Mucosa of gallbladder (tissue), 1 donor: ENCODE data around the gene PIGM. TPM values are rescaled to one million over a fixed set of nuclear protein-coding genes. Genes with fewer than 3 reads are reported as not detected.

ENCODE experiments used
- DNase-seq: peaks from one replicate; pipeline ENCODE4 v3.0.0-alpha.2; 2020; ENCODE audit warnings: low spot score
- total RNA-seq: library from RNA; stranded (reverse); gene quantifications from one replicate; pipeline ENCODE4 v1.2.1, GENCODE V29; 2021
- donor health status: DM: no; HTN: no; CAD: no.

PIGM gene
- total RNA-seq, 1 donor from 2014 or later: 7.9 TPM

DNA sequence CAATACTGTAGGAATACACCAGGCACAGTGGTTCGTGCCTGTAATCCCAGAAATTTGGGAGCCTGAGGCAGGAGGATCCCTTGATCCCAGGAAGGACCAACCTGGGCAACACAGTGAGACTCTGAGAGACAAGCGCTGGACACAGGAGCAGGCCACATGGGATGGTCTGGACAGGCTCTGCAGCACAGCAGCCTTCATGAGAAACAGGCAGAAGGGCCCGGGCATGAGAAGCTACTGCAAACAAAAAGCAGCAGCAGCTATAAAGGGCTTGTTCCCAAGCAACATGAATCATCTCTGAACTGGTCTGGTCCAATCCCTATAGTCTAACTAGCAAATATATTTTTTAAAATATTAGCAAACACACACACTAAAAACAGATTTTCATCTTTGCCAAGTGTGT, 42.2 kb downstream of the PIGM start:
- no peak for DNase-seq

DNA sequence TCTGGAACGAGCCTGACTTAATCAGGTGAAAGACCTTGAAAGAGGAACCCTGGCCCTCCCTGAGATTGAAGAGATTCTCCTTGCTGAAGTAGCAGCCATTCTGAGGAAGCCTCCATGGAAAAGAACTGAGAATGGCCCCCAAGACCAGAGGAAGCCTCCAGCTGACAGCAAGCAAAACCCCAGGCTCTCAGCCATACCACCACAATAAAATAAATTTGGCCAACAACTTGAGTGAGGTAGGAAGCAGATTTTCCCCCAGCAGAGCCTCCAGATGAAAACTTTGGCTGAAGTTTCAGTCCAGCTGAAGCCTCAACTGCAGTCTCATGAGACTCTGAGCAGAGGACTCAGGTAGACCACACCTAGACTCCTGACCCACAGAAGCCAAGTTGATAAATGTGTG, 43.8 kb downstream of the PIGM start:
- DNase-seq: no peak

DNA sequence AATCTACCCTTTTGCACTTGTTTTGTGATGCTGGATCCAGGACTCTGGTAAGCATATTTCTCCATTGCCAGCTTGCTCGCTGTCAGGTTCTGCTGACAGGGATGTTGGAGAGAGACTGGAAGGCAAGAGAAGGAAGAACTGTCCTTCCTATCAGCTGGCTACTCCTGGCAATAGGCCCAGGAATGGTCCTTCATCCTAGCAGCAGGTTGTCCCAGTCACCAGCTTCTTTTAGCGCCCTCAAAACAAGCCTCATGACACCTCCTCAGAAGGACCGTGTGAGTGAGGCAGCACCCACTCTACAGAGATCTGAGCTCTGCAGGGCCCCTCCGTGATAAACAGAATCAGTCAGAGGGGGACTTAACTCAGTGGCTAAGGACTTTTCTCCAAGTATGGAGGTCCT, 44.6 kb downstream of the PIGM start:
- DNase-seq: no peak

DNA sequence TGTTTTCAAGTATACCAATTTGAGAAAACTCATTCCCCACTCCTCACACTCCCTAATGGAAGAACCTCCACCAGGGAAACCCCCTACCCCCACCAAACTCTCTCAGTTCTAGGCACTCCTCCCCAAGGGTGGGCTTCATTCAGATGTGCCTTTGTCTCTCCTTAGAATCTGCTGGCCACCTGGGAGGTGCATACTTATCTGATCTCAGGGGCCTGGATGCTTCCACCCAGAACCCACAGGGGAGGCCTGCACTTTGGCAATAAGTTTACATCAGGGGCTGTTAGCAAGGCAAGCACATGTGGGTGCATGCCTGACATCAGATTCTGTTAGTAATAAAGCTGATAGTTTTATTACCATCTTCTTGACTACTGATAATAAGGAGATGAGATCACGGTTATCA, 45.3 kb downstream of the PIGM start:
- DNase-seq: no peak

DNA sequence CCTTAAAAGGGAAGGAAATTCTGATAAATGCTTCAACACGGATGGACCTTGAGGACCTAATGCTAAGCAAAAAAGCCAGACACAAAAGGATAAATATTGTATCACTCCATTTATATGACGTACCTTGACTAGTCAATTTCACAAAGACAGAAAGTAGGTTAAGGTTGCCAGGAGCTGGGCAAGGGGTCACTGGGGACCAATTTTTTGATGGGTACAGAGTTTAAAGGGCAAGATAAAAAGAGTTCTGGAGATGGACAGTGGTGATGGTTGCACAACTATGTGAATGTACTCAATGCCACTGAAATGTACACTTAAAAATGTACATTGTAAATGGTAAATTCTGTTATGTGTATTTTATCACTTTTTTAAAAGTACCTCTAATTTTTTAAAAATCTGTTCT, 45.7 kb downstream of the PIGM start:
- DNase-seq: no peak

DNA sequence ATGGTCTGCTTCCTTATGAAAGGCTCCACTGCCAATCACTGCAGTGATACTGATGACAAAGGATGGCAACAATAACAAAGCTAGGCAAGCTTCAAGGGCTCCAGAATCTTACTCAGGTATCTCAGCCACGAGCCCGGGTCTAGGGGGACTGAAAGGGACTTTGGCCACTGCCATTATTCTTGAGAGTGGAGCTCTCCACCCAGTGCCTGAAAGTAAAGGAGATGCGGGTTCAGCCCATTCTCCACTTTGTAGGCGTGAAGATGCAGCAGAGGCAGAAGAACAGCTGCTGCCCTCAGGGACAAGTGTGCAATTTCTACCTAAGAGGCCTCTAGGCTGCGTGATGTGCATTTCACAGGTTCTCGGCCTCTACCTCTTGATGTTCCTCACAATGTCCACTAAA, 46.3 kb downstream of the PIGM start:
- no peak for DNase-seq

DNA sequence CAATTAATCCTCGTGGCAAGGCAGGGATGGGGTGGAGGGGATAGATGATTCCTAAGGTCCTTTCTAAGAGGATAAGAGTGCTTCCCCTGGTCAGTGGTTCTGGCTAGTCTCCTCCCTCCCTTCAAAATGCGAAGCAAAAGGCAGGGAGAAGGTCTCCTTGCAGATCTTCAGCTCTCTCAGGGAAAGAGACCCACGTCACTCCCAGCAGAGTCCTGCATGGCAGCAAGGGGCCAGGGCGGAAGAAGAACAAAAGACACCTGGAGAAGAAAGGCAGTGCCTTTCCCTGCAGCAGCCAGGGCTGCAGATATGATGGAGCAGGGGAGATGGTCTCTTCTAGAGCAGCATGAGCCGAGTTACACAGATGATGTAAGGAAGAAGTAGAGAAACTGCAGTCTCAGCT, 48.1 kb downstream of the PIGM start:
- no peak for DNase-seq

DNA sequence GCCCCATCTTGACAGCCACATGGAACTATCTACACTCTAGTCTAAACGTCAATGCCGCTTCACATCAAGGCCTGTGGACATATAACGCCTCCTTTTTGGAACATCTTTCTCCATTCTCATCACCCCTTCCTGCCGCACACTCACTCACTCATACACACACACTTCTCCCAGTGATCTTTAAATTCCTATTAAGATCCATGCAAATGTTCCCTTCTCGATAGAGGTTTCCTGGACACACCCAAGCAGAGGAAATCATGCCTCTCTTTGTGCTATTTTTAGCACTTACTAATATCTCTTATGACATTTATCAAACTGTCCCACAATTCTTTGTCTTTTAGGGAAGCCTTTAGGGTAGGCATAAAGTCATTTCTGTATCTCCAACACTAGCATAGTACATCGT, 49.5 kb downstream of the PIGM start:
- no peak for DNase-seq

DNA sequence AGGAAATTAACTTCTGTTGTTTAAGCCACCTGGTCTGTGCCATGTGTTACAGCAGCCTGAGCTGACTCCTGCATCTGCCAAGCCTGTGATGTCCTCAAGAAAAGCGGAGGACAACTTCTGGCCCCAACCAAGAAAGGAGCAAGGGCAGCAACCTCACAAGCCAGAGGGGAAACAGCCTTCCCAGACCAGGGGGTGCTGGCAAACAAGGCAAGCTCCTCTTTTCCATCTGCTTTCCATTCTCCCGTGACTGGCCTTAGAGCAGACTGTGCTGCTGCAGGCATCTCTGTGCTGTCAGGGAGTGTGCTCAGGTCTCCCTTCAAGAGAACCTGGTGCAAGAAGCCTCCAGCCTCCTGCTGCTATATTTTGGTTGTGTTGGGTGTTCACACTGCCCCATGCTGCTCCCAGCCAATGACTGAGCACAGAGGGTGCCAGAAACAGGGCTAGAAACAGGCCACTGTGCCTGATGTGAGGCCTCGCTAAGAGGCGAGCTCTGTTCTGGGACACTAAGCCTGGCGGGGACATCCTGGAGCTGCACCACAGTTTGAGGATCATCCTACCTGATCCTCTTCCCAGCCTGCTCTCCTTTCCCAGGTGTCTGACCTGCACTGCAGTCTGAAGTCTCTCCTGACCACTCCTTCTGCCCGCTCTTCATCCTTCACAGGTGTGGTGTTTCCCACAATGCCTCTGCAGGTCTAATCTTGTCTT, 50.3 kb downstream of the PIGM start:
- DNase-seq: no peak

DNA sequence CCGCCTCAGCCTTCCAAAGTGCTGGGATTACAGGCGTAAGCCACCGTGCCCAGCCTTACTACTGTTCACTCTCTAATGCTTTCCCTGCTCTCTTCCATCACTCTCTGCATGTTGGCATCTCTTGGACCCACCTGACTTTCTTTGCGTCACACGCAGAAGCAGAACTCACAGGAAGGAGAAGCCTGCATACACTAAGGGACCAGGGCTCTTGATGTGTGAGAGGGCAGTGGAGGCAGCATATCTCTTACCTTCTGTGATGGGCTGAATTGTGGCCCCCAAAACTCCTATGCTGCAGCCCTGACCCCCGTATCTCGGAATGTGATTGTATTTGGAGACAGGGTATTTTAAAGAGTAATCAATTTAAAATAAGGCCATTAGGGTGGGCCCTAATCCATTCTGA, 51.0 kb downstream of the PIGM start:
- DNase-seq: no peak

DNA sequence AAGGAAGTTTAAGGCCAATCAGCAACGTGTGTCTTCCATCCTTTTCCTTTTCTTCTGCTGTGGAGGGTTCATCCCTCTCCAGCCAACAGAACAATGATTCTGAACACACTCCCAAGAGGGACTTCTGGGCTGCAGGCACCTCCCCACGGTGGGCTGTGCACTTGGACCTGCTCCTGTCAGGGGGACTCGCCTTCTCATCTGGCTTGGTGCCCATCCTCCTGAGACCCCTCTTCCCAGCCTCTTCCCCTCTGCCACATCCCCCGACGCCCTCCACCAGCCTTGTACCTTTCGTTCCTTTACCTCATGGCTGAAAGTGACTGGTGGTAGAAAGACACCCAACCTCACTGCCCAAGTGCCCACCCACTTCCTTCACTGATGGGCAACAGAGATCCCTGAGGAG, 51.7 kb downstream of the PIGM start:
- DNase-seq: no peak

DNA sequence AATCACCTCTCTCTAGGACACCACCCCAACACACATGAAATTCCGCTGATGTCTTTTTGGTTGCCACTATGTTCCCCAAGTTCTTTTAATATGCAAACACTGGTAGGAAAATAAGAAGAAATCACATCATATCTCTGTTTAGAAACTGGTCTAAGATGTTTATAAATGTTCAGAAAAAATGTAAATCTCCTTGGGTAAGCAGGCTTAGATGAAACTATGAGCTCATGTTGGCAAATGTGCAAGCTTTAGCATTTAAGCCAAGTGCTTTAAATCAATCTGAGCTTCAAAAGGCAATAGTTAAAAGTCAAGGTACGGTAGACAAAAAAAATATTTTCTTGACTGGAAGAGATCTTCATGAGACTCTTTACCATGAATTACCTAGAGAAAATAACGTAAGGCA, 52.5 kb downstream of the PIGM start:
- no peak for DNase-seq

DNA sequence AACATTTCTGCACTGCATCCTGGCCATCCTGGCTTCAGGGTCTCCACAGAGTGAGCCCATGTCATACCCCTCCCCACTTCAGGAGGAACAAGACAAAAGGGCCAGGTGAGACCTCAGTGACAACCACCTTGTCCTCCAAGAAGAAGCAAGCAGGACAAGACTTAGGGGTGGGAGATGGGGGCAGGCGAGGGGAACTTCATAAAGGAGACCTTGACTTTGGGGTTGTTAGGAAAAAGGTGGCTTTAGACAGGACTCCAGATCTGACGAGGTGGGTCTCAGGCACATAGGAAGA, 53.7 kb downstream of the PIGM start:
- DNase-seq: no peak

DNA sequence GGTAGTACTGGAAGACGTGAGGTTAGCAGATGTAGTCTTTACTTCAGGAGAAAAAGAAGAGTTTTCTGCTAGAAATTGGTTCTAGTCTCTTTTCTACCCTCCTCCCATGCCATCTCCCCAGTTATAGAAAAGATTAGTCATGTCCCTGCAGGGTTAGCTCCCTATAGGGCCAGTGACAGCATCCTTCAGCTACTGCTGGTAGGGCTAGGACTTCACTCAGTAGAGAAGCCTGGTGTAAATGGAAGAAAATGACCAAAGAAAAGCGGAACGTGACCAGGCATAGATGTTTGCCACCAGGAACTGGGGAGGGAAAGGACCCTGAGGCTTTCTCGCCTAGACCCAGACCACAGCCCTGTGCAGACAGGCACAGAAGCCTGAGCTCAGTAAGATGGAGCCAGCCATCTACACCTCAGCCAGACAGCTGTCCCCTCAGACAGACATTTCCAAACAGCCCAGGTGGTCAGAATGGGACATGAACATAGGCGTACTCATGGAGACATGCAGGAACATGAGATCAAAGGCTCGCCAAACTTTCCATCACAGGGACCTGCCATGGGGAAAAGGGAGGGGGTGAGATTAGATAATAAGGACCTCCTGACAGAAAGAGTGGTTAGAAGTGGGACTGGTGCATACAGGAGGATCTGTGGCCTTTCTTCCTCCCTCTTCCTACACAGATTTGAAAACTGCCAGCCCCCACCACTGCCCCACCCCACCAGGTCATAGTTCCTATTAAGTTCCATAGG, 54.3 kb downstream of the PIGM start:
- DNase-seq: no peak

Other genes with a start within 250 kb of the PIGM start
- gene FCRL6, start 229.6 kb downstream of the PIGM start, total RNA-seq: 0.81 TPM
- gene SLAMF8, start 205.1 kb downstream of the PIGM start, total RNA-seq: 7.3 TPM
- not detected for gene VSIG8, start 169.3 kb downstream of the PIGM start, total RNA-seq
- 0.37 TPM for gene CFAP45, start 131.8 kb downstream of the PIGM start, total RNA-seq
- gene TAGLN2, start 106.5 kb downstream of the PIGM start, total RNA-seq: 205 TPM
- gene IGSF9, start 86.4 kb downstream of the PIGM start, total RNA-seq: 12.4 TPM
- not detected for gene SLAMF9, start 77.8 kb downstream of the PIGM start, total RNA-seq
- not detected for gene KCNJ10, start 38.2 kb upstream of the PIGM start, total RNA-seq
- not detected for gene KCNJ9, start 49.5 kb upstream of the PIGM start, total RNA-seq
- 81.7 TPM for gene IGSF8, start 66.6 kb upstream of the PIGM start, total RNA-seq
- gene ATP1A2, start 83.8 kb upstream of the PIGM start, total RNA-seq: 18.6 TPM
- gene ATP1A4, start 119.6 kb upstream of the PIGM start, total RNA-seq: 0.43 TPM
- 0.37 TPM for gene CASQ1, start 158.6 kb upstream of the PIGM start, total RNA-seq
- gene PEA15, start 173.4 kb upstream of the PIGM start, total RNA-seq: 138 TPM
- gene DCAF8, start 230.6 kb upstream of the PIGM start, total RNA-seq: 147 TPM